OCI-LY7 (cell line): ENCODE data around the gene HEXIM2.

ENCODE experiments used
- EZH2phosphoT487 ChIP-seq: fragments of 200-600 bp; sonication (generic); IDR thresholded peaks from 2 replicates; pipeline ENCODE4 v1.6.1; 2018; ENCODE audit warnings: low read depth, borderline replicate concordance, mild to moderate bottlenecking, mixed run types, antibody characterized with exemption, low read length, moderate library complexity, mixed read lengths
- TF ChIP-seq, protein P1 (sequence below): fragments of 200-600 bp; sonication (generic); conservative IDR thresholded peaks from 2 replicates; pipeline ENCODE4 v1.5.1; 2014; ENCODE audit warnings: mild to moderate bottlenecking, antibody characterized with exemption, low read length, moderate library complexity, mixed read lengths

DNA sequence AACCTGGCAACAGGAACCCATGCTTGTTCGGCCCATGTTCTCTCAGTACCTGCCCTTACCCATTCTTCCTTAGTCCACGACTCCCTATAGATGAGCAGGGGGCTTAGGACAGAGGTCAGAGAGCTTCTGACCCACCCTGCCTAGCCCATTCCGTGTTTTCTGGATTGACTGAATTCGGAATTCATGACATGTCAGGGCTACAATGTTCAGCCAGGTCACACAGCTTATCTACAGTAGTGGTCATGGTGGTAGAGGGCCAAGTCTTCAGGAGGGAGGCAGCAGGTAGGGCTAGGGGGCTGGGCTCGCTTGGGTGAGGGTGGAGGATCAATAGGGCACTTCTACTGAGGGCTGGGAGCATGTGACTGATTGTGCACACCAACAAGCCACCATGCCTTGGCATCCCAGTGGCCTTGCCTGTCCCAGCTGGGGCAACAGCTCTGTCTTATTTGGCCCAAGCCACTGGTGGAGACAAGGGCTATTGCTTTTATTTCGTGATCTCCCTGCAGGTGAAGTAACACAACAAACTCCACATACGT is 3.1 kb downstream of the HEXIM2 start:
- TF ChIP-seq, protein P1, sequence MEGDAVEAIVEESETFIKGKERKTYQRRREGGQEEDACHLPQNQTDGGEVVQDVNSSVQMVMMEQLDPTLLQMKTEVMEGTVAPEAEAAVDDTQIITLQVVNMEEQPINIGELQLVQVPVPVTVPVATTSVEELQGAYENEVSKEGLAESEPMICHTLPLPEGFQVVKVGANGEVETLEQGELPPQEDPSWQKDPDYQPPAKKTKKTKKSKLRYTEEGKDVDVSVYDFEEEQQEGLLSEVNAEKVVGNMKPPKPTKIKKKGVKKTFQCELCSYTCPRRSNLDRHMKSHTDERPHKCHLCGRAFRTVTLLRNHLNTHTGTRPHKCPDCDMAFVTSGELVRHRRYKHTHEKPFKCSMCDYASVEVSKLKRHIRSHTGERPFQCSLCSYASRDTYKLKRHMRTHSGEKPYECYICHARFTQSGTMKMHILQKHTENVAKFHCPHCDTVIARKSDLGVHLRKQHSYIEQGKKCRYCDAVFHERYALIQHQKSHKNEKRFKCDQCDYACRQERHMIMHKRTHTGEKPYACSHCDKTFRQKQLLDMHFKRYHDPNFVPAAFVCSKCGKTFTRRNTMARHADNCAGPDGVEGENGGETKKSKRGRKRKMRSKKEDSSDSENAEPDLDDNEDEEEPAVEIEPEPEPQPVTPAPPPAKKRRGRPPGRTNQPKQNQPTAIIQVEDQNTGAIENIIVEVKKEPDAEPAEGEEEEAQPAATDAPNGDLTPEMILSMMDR = no peak
- no peak for TF ChIP-seq EZH2phosphoT487
